ENCODE data around the gene EDA.

Gene EDA

GRCh38 chrX:70054391-70054790 lies 438.5 kb downstream of the EDA start:
- DNase-seq (ENCODE audit: low spot score) (no peak), FAIRE-seq (no peak)

DNA sequence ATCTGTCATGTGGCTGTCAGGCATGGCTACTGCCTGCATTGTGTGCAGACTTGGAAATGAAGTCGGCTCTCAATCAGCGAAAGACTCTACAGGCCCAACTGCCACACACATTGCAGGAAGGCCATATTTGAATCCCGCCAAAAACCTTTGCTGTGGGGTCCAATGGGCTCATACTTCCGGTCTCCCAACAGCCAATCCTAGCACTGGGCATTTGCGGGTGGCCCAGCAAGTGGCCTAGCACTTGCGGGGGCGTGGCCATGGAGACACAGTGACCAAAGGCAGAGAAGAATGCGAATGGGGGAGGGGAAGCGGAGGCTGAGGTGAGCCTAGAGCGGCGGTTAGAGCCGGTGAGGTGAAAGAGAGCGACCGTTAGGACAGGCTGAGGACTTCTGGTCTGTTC lies 446.2 kb downstream of the EDA start, which contains the start of gene OTUD6A:
OTUD6A (plus strand) TSS at position 382 of the 400 bp plus-strand sequence. CDS start 68 bp downstream, outside the sequence.
- no peak for FAIRE-seq
- DNase-seq (ENCODE audit: low spot score) = no peak

DNA sequence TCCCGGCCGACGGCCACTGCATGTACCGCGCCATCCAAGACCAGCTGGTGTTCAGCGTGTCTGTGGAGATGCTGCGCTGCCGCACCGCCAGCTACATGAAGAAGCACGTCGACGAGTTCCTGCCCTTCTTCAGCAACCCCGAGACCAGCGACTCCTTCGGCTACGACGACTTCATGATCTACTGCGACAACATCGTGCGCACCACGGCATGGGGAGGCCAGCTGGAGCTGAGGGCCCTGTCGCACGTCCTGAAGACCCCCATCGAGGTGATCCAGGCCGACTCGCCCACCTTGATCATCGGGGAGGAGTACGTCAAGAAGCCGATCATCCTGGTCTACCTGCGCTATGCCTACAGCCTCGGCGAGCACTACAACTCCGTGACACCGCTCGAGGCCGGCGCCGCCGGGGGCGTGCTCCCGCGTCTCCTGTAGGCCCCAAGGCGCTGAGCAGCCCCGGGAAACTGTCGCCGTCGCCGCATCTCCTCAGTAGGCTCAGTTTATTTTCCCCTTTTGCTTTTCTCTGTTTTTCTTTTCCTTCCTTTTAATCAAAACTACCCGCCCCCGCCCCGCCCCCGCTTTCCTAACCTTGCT lies 447.1 kb downstream of the EDA start:
- DNase-seq (ENCODE audit: low spot score) (no peak), FAIRE-seq (no peak)

DNA sequence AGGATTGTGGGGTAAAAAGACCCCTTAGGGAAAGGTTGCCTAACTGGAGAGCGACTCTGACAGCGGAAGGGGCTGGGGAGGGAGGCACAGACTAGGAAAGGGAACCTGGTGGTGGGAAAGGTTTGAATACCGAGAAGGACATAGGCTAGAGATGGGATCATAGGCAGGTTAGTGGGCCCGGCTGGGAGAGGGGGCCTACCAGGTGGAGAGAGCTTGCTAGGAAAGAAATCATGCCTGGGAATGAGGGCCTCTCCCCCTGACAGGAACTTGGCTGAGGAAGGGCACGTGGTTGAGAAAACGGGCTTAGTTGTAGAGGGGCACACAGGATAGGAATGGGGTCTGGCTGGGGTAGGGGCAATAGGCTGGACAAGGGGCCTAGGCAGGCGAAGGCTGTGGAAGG lies 450.7 kb downstream of the EDA start:
- FAIRE-seq = no peak

DNA sequence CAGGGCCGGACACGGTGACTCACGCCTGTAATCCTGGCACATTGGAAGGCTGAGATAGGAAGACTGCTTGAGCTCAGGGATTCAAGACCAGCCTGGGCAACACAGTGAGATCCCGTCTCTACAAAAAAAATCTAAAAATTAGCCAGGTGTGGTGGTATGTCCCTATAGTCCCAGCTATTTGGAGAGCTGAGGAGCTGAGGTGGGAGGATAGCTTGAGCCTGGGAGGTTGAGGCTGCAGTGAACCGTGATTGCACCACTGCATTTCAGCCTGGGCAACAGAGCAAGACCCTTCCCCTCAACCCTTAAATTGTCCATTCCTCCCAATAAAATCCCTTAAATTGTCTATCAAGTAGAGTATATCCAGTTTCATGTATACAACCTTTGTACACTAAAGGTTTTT lies 463.4 kb downstream of the EDA start:
- FAIRE-seq = no peak
- DNase-seq (ENCODE audit: low spot score) = no peak

More for the DNA sequence above, 450.7 kb downstream of the EDA start:
- no peak for DNase-seq (ENCODE audit: low spot score)

GRCh38 chrX:70079870-70080269 lies 464.0 kb downstream of the EDA start:
- no peak for DNase-seq (ENCODE audit: low spot score)
- no peak for FAIRE-seq

DNA sequence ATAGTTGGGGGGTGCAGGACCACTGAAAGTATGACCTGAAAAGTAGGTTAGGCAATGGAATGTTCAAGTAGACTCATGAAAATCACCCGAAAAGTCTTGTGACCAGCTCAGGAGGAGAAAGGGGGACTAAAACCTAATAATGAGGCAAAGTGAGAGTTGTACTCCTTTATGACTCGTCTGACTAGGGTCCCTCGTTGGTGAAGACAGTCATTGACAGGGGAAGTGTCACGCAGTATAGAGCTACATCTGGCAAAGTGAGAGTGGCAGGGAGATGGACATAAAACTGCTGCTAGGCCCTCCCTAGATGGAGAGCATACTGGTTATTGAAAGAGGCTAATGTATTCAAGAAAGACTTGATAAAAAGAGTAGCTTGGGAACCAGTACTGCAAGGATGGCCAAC lies 466.8 kb downstream of the EDA start:
- FAIRE-seq (no peak), DNase-seq (ENCODE audit: low spot score) (no peak)

DNA sequence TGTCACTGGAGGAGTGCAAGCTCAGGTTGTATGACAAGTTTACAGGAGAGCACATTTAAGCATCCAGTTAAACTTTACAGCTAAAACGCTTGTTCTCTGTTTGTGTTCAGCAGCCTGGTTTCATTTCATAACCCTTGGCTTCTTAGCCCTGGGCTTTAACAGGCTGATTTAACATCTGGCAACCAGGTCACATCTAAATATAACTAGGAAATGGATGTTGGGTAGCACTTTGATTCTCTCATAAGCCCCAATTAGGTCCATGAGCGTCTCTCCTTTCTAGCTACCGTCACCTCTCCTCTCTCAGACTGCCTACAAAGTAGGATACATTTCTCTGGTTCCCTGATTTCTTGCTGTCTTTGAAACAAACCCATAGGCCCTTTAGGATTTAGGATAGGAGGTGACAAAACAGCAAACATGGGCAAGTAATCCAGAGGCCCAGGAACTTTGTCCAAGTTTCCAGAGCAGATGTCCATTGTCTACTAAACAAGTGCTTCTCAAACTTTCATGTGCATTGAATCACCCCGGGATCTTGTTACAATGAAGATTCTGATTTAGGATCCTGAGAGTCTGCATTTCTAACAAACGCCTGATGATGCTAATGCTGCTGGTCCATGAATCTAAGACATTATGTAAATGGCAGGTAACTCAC lies 468.8 kb downstream of the EDA start:
- FAIRE-seq = no peak

GRCh38 chrX:70087857-70088630 lies 472.1 kb downstream of the EDA start:
- FAIRE-seq (no peak), DNase-seq (ENCODE audit: low spot score) (no peak)

More for the DNA sequence above, 468.8 kb downstream of the EDA start:
- no peak for DNase-seq (ENCODE audit: low spot score)

DNA sequence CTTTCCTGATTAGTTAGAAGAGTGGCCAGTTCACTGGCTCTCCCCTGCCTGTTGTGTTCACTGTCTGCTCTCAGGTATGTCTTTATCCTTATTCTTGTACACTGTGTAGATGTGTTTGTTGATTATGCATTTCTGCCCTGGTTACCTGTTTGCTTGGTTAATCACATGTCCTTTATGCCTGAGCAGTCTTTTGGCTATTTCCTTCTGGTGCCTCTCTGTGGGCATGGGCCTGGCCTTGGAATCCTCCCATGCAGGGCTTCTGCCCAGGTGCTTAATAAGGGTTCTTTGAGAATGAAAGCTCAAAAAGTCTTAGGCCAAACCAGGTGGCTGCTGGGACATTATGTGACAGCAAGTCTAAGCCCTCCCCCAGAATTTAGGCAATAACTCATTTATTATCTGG lies 472.8 kb downstream of the EDA start:
- FAIRE-seq (no peak), DNase-seq (ENCODE audit: low spot score) (no peak)

All from urothelium cell line (cell line).